ENCODE data around the gene ALDH3B1. TPM values are rescaled to one million over a fixed set of nuclear protein-coding genes. Genes with fewer than 3 reads are reported as not detected.

Gene ALDH3B1
- total and polyA plus RNA-seq, 9 of the 15 experiments (the other 6 are each of a cell fraction or from before 2014, with no cell fraction given) = 0.01 to 0.35 (median 0.07) TPM; not detected in 2

DNA sequence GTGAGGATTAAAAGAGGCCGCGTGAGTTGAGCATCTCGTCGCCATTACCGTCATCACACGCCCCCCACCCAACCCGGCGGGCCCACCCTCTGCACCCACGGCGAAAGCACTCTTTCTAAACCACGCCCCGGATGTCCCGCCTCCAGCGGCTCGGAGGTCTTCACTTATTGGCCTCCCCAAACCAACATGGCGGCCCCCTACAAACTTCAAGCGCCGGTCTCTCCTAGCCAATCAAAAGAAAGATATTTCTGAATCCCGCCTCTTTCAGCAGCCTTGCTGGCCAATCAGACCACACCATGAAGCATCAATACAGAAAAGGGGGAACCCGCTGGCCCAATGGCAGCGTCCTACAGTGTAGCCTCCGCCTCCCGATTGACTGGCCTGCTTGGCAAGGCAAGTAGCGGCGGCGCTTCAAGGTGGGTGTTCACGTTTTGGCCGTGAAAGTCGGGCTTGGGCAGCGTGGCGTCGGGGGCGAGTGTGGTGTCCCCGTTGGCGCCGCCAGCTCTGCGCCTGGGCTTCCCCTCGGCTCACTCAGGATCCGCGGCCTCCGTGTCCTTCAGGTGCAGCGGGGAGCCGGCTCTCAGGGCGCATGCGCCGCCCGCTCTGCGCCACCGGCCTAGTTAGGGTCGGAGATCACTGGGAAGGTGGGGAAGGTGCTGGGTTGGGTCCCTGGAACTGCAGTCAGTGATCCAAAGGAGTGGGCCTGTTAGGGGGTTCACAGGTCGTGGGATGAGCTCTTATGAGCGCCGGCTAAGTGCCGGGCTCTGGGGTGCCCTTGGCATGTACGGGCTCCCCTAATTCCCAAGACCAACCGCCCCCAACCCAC is 20.4 kb downstream of the ALDH3B1 start, which contains the start of gene NDUFS8 (continued):
- TF ChIP-seq, protein P1, sequence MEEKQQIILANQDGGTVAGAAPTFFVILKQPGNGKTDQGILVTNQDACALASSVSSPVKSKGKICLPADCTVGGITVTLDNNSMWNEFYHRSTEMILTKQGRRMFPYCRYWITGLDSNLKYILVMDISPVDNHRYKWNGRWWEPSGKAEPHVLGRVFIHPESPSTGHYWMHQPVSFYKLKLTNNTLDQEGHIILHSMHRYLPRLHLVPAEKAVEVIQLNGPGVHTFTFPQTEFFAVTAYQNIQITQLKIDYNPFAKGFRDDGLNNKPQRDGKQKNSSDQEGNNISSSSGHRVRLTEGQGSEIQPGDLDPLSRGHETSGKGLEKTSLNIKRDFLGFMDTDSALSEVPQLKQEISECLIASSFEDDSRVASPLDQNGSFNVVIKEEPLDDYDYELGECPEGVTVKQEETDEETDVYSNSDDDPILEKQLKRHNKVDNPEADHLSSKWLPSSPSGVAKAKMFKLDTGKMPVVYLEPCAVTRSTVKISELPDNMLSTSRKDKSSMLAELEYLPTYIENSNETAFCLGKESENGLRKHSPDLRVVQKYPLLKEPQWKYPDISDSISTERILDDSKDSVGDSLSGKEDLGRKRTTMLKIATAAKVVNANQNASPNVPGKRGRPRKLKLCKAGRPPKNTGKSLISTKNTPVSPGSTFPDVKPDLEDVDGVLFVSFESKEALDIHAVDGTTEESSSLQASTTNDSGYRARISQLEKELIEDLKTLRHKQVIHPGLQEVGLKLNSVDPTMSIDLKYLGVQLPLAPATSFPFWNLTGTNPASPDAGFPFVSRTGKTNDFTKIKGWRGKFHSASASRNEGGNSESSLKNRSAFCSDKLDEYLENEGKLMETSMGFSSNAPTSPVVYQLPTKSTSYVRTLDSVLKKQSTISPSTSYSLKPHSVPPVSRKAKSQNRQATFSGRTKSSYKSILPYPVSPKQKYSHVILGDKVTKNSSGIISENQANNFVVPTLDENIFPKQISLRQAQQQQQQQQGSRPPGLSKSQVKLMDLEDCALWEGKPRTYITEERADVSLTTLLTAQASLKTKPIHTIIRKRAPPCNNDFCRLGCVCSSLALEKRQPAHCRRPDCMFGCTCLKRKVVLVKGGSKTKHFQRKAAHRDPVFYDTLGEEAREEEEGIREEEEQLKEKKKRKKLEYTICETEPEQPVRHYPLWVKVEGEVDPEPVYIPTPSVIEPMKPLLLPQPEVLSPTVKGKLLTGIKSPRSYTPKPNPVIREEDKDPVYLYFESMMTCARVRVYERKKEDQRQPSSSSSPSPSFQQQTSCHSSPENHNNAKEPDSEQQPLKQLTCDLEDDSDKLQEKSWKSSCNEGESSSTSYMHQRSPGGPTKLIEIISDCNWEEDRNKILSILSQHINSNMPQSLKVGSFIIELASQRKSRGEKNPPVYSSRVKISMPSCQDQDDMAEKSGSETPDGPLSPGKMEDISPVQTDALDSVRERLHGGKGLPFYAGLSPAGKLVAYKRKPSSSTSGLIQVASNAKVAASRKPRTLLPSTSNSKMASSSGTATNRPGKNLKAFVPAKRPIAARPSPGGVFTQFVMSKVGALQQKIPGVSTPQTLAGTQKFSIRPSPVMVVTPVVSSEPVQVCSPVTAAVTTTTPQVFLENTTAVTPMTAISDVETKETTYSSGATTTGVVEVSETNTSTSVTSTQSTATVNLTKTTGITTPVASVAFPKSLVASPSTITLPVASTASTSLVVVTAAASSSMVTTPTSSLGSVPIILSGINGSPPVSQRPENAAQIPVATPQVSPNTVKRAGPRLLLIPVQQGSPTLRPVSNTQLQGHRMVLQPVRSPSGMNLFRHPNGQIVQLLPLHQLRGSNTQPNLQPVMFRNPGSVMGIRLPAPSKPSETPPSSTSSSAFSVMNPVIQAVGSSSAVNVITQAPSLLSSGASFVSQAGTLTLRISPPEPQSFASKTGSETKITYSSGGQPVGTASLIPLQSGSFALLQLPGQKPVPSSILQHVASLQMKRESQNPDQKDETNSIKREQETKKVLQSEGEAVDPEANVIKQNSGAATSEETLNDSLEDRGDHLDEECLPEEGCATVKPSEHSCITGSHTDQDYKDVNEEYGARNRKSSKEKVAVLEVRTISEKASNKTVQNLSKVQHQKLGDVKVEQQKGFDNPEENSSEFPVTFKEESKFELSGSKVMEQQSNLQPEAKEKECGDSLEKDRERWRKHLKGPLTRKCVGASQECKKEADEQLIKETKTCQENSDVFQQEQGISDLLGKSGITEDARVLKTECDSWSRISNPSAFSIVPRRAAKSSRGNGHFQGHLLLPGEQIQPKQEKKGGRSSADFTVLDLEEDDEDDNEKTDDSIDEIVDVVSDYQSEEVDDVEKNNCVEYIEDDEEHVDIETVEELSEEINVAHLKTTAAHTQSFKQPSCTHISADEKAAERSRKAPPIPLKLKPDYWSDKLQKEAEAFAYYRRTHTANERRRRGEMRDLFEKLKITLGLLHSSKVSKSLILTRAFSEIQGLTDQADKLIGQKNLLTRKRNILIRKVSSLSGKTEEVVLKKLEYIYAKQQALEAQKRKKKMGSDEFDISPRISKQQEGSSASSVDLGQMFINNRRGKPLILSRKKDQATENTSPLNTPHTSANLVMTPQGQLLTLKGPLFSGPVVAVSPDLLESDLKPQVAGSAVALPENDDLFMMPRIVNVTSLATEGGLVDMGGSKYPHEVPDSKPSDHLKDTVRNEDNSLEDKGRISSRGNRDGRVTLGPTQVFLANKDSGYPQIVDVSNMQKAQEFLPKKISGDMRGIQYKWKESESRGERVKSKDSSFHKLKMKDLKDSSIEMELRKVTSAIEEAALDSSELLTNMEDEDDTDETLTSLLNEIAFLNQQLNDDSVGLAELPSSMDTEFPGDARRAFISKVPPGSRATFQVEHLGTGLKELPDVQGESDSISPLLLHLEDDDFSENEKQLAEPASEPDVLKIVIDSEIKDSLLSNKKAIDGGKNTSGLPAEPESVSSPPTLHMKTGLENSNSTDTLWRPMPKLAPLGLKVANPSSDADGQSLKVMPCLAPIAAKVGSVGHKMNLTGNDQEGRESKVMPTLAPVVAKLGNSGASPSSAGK (IDR thresholded peaks at IDR 0.05) = no peak; the same call in 1 of the 2 replicates
- no peak for TF ChIP-seq ZC3H4 (CRISPR knock-in tag; IDR thresholded peaks at IDR 0.05; ENCODE audit: borderline replicate concordance)
- TF ChIP-seq C11orf30 (IDR thresholded peaks at IDR 0.05; ENCODE audit: low read depth) = peak; percentile 70
- TF ChIP-seq, protein P2, sequence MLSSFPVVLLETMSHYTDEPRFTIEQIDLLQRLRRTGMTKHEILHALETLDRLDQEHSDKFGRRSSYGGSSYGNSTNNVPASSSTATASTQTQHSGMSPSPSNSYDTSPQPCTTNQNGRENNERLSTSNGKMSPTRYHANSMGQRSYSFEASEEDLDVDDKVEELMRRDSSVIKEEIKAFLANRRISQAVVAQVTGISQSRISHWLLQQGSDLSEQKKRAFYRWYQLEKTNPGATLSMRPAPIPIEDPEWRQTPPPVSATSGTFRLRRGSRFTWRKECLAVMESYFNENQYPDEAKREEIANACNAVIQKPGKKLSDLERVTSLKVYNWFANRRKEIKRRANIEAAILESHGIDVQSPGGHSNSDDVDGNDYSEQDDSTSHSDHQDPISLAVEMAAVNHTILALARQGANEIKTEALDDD (IDR thresholded peaks at IDR 0.05) = no peak
- TF ChIP-seq RBM14 (IDR thresholded peaks at IDR 0.05; ENCODE audit: borderline replicate concordance, insufficient read depth, low read depth, low read length) = no peak
- 0 out of 2 replicates have a peak, but pooled peaks have one; percentile 40 for TF ChIP-seq CREB1 (IDR thresholded peaks at IDR 0.05)
- no peak for TF ChIP-seq CREB1 (CRISPR knock-in tag; IDR thresholded peaks at IDR 0.05)
- TF ChIP-seq, protein P3, sequence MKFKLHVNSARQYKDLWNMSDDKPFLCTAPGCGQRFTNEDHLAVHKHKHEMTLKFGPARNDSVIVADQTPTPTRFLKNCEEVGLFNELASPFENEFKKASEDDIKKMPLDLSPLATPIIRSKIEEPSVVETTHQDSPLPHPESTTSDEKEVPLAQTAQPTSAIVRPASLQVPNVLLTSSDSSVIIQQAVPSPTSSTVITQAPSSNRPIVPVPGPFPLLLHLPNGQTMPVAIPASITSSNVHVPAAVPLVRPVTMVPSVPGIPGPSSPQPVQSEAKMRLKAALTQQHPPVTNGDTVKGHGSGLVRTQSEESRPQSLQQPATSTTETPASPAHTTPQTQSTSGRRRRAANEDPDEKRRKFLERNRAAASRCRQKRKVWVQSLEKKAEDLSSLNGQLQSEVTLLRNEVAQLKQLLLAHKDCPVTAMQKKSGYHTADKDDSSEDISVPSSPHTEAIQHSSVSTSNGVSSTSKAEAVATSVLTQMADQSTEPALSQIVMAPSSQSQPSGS (CRISPR knock-in tag; IDR thresholded peaks at IDR 0.05) = no peak
- no peak for TF ChIP-seq BRD9 (IDR thresholded peaks at IDR 0.05; ENCODE audit: low read depth, partially characterized antibody)
- no peak for TF ChIP-seq ZNF239 (CRISPR knock-in tag; IDR thresholded peaks at IDR 0.05)
- no peak for TF ChIP-seq ZNF3 (CRISPR knock-in tag; IDR thresholded peaks at IDR 0.05)
- TF ChIP-seq YY1 (IDR thresholded peaks at IDR 0.05; ENCODE audit: borderline replicate concordance in 1 of 3, control insufficient read depth in 1 of 3, extremely low read depth in 1 of 3, insufficient read depth in 3 of 3, insufficient read length in 1 of 3, insufficient replicate concordance in 2 of 3, low read depth in 1 of 3, low read length in 2 of 3) = peak; percentile 65 to 96 (median 94)
- no peak for TF ChIP-seq BDP1 (IDR thresholded peaks at IDR 0.05; ENCODE audit: insufficient read depth, insufficient read length)

All from K562 (cell line).